ENCODE data around the gene CHST8.

Gene CHST8

DNA sequence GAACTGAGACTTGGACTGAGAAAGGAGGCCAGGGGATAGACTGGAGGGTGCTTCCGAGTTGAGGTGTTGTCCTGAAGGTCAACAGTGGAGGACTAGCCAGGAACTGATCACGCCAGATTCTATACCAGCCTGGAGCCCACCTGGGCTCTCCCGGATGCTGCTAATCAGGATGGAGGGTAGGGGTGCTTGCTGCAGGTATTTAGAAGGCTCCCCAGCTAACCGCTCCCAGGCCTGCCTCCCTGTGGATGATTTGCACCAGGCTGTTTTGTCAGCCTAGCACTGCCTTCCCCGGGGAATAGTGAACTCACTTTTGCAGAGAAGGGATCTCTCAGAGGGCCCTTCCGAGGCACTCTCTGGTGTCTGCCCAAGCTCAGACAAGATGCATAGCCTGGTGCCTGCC is 114.4 kb downstream of the CHST8 start:
- no peak for DNase-seq
- H4K91ac ChIP-seq (ENCODE audit: low read length), result no peak overlapping the region
- no peak overlapping the region for H2BK120ac ChIP-seq (ENCODE audit: low read depth, low read length)
- 67% methylated on average over 6 of the region's 6 CpGs for WGBS
- no peaks in the 10 kb centered on the region for H3K79me1 ChIP-seq (replicated peaks; ENCODE audit: low read length, poor library complexity, severe bottlenecking)
- no peak overlapping the region for H3K23ac ChIP-seq (ENCODE audit: low read length in 2 of 2)
- H3K9ac ChIP-seq (ENCODE audit: low read length), result no peak overlapping the region
- no peak overlapping the region for H3K27ac ChIP-seq (ENCODE audit: low read length, poor library complexity, severe bottlenecking)
- H3K36me3 ChIP-seq (ENCODE audit: control insufficient read depth in 1 of 2, insufficient read depth in 2 of 2, low read depth in 1 of 2, low read length in 2 of 2), result no peaks in the 10 kb centered on the region
- H3K4me1 ChIP-seq (ENCODE audit: control insufficient read depth, insufficient read depth, low read depth, low read length), result no peaks in the 10 kb centered on the region
- no peak overlapping the region for H2BK5ac ChIP-seq (ENCODE audit: low read depth, low read length, poor library complexity, severe bottlenecking)
- H2BK12ac ChIP-seq (ENCODE audit: low read length in 2 of 2), result no peak overlapping the region
- H4K8ac ChIP-seq (ENCODE audit: low read length), result no peak overlapping the region
- no peak overlapping the region for H3K4me2 ChIP-seq (ENCODE audit: low read length, poor library complexity, severe bottlenecking)
- no peak overlapping the region for H2BK15ac ChIP-seq (ENCODE audit: low read depth, poor library complexity, severe bottlenecking)
- no peak overlapping the region for H3K14ac ChIP-seq (ENCODE audit: low read length in 2 of 2)
- H3K27me3 ChIP-seq (ENCODE audit: control insufficient read depth in 1 of 2, insufficient read depth in 1 of 2, low read length in 2 of 2), result peaks cover 0 to 10% of the 10 kb centered on the region in 2 experiments
- H3K18ac ChIP-seq (ENCODE audit: low read depth in 1 of 2, low read length in 2 of 2), result no peak overlapping the region
- H3K9me3 ChIP-seq (ENCODE audit: control insufficient read depth, low read length), result peaks cover 3% of the 10 kb centered on the region
- H2AFZ ChIP-seq (ENCODE audit: low read depth, low read length), result no peak overlapping the region
- no peak overlapping the region for H2AK5ac ChIP-seq (ENCODE audit: low read length, severe bottlenecking)
- no peak overlapping the region for H3K4ac ChIP-seq (ENCODE audit: low read depth in 1 of 2, low read length in 2 of 2)
- H3K4me3 ChIP-seq (ENCODE audit: insufficient read depth in 1 of 2, low read depth in 1 of 2, low read length in 2 of 2), result no peak overlapping the region

DNA sequence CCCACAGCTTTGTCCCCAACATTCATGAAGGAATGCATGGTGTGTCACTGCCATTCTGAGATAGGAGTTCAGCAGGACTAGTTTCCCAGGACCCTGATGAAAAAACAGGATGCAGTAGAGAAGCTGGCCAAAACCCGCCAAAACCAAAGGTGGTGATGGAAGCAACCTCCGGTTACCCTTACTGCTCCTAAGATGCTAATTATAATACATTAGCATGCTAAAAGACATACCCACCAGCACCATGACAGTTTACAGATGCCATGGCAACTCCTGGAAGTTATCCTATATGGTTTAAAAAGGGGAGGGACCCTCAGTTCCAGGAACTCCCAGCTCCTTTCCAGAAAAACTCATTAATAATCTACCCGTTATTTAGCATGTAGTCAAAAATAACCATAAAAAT is 115.0 kb downstream of the CHST8 start:
- H3K79me1 ChIP-seq (replicated peaks; ENCODE audit: low read length, poor library complexity, severe bottlenecking), result no peaks in the 10 kb centered on the region
- DNase-seq, result no peak
- H3K4me3 ChIP-seq (ENCODE audit: insufficient read depth in 1 of 2, low read depth in 1 of 2, low read length in 2 of 2), result no peak overlapping the region
- H3K27ac ChIP-seq (ENCODE audit: low read length, poor library complexity, severe bottlenecking), result no peak overlapping the region
- no peak overlapping the region for H3K18ac ChIP-seq (ENCODE audit: low read depth in 1 of 2, low read length in 2 of 2)
- no peak overlapping the region for H2AFZ ChIP-seq (ENCODE audit: low read depth, low read length)
- no peaks in the 10 kb centered on the region for H3K36me3 ChIP-seq (ENCODE audit: control insufficient read depth in 1 of 2, insufficient read depth in 2 of 2, low read depth in 1 of 2, low read length in 2 of 2)
- H3K4me1 ChIP-seq (ENCODE audit: control insufficient read depth, insufficient read depth, low read depth, low read length), result no peaks in the 10 kb centered on the region
- H2BK12ac ChIP-seq (ENCODE audit: low read length in 2 of 2), result no peak overlapping the region
- peaks cover 3% of the 10 kb centered on the region for H3K9me3 ChIP-seq (ENCODE audit: control insufficient read depth, low read length)
- no peak overlapping the region for H2BK15ac ChIP-seq (ENCODE audit: low read depth, poor library complexity, severe bottlenecking)
- WGBS, result 65% methylated on average over 3 of the region's 3 CpGs
- H2AK5ac ChIP-seq (ENCODE audit: low read length, severe bottlenecking), result no peak overlapping the region
- H4K91ac ChIP-seq (ENCODE audit: low read length), result no peak overlapping the region
- H3K9ac ChIP-seq (ENCODE audit: low read length), result no peak overlapping the region
- H3K14ac ChIP-seq (ENCODE audit: low read length in 2 of 2), result no peak overlapping the region
- no peak overlapping the region for H4K8ac ChIP-seq (ENCODE audit: low read length)
- H3K4ac ChIP-seq (ENCODE audit: low read depth in 1 of 2, low read length in 2 of 2), result no peak overlapping the region
- H3K27me3 ChIP-seq (ENCODE audit: control insufficient read depth in 1 of 2, insufficient read depth in 1 of 2, low read length in 2 of 2), result peaks cover 0 to 10% of the 10 kb centered on the region in 2 experiments
- no peak overlapping the region for H3K4me2 ChIP-seq (ENCODE audit: low read length, poor library complexity, severe bottlenecking)
- H2BK5ac ChIP-seq (ENCODE audit: low read depth, low read length, poor library complexity, severe bottlenecking), result no peak overlapping the region
- no peak overlapping the region for H3K23ac ChIP-seq (ENCODE audit: low read length in 2 of 2)
- H2BK120ac ChIP-seq (ENCODE audit: low read depth, low read length), result no peak overlapping the region

DNA sequence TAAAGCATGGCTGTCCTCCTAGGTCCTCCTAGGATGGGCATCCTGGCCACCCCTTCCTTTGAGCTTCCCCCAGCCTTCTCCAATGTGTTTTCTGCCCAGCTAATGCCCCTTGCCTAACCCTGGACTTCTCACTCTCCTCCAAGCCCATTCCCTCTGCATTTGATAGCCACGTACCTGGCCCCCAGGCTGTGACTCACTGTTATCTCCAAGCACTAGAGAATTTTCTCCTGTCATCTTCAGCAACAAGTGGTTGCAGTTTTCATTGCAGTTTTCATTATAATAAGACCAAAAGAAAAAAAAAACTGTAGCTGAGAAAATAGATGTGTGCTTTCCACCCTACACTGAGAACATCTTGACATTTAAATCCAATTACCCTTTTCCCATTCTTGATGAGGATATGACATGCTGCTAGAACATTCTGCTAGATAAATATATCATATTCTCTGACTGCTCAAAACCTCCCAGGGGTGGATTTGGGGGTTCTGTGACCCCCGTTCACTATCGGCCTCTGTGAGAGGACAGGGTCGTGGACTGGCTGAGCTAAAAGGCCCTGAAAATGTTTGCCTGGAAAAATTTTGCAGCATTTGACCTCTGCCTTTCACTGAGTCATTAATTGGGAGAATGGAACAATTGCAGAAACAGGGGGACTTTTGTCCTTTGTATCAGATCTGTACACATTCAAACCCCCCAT is 116.1 kb downstream of the CHST8 start:
- H2BK5ac ChIP-seq (ENCODE audit: low read depth, low read length, poor library complexity, severe bottlenecking), result no peak overlapping the region
- H2AFZ ChIP-seq (ENCODE audit: low read depth, low read length), result no peak overlapping the region
- WGBS, result 65% methylated on average over 4 of the region's 4 CpGs
- DNase-seq, result no peak
- no peak overlapping the region for H2BK120ac ChIP-seq (ENCODE audit: low read depth, low read length)
- H3K9ac ChIP-seq (ENCODE audit: low read length), result no peak overlapping the region
- no peak overlapping the region for H2BK15ac ChIP-seq (ENCODE audit: low read depth, poor library complexity, severe bottlenecking)
- H2AK5ac ChIP-seq (ENCODE audit: low read length, severe bottlenecking), result no peak overlapping the region
- H3K14ac ChIP-seq (ENCODE audit: low read length in 2 of 2), result no peak overlapping the region
- H3K27me3 ChIP-seq (ENCODE audit: control insufficient read depth in 1 of 2, insufficient read depth in 1 of 2, low read length in 2 of 2), result peaks cover 0 to 10% of the 10 kb centered on the region in 2 experiments
- no peak overlapping the region for H4K8ac ChIP-seq (ENCODE audit: low read length)
- no peak overlapping the region for H3K27ac ChIP-seq (ENCODE audit: low read length, poor library complexity, severe bottlenecking)
- no peak overlapping the region for H2BK12ac ChIP-seq (ENCODE audit: low read length in 2 of 2)
- H4K91ac ChIP-seq (ENCODE audit: low read length), result no peak overlapping the region
- no peak overlapping the region for H3K4me3 ChIP-seq (ENCODE audit: insufficient read depth in 1 of 2, low read depth in 1 of 2, low read length in 2 of 2)
- H3K4ac ChIP-seq (ENCODE audit: low read depth in 1 of 2, low read length in 2 of 2), result no peak overlapping the region
- no peaks in the 10 kb centered on the region for H3K79me1 ChIP-seq (replicated peaks; ENCODE audit: low read length, poor library complexity, severe bottlenecking)
- no peak overlapping the region for H3K23ac ChIP-seq (ENCODE audit: low read length in 2 of 2)
- H3K4me2 ChIP-seq (ENCODE audit: low read length, poor library complexity, severe bottlenecking), result no peak overlapping the region
- no peaks in the 10 kb centered on the region for H3K36me3 ChIP-seq (ENCODE audit: control insufficient read depth in 1 of 2, insufficient read depth in 2 of 2, low read depth in 1 of 2, low read length in 2 of 2)
- no peak overlapping the region for H3K18ac ChIP-seq (ENCODE audit: low read depth in 1 of 2, low read length in 2 of 2)
- no peaks in the 10 kb centered on the region for H3K4me1 ChIP-seq (ENCODE audit: control insufficient read depth, insufficient read depth, low read depth, low read length)
- H3K9me3 ChIP-seq (ENCODE audit: control insufficient read depth, low read length), result no peaks in the 10 kb centered on the region

DNA sequence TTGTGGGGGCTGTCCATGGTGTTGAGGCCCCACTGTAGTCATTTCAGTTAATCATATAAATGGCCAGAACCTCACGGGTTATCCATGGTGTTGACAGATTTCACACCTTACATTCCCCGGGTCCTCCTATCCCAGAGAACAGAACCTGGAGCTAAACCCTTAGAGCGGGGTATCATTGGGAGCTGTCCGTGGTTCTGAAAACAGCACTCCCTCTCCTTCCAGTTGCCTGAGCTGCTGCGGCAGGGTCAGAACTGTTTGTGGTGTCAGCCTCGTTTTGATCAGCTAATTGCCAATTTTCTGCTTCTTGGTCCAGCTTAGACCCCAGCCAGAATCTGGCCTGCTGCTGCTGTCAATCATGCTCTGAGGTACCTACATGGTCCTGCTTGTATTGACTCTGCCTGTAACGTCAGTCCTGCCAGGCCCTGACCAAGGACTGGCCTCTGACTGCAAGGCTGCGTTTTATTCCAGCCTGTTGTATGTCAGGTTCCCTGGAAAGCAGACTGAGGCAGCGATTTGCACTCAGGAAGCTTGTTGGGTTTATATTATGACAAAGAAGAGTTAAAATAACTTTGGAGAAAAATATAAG is 119.2 kb downstream of the CHST8 start:
- H3K9ac ChIP-seq (ENCODE audit: low read length), result no peak overlapping the region
- no peak overlapping the region for H3K4me3 ChIP-seq (ENCODE audit: insufficient read depth in 1 of 2, low read depth in 1 of 2, low read length in 2 of 2)
- WGBS, result 27% methylated on average over 9 of the region's 9 CpGs
- H3K4me1 ChIP-seq (ENCODE audit: control insufficient read depth, insufficient read depth, low read depth, low read length), result no peaks in the 10 kb centered on the region
- H3K9me3 ChIP-seq (ENCODE audit: control insufficient read depth, low read length), result no peaks in the 10 kb centered on the region
- H3K23ac ChIP-seq (ENCODE audit: low read length in 2 of 2), result no peak overlapping the region
- H3K4me2 ChIP-seq (ENCODE audit: low read length, poor library complexity, severe bottlenecking), result no peak overlapping the region
- H2AFZ ChIP-seq (ENCODE audit: low read depth, low read length), result no peak overlapping the region
- H2BK15ac ChIP-seq (ENCODE audit: low read depth, poor library complexity, severe bottlenecking), result no peak overlapping the region
- H2BK12ac ChIP-seq (ENCODE audit: low read length in 2 of 2), result no peak overlapping the region
- no peak overlapping the region for H4K8ac ChIP-seq (ENCODE audit: low read length)
- no peaks in the 10 kb centered on the region for H3K36me3 ChIP-seq (ENCODE audit: control insufficient read depth in 1 of 2, insufficient read depth in 2 of 2, low read depth in 1 of 2, low read length in 2 of 2)
- H2AK5ac ChIP-seq (ENCODE audit: low read length, severe bottlenecking), result no peak overlapping the region
- H2BK5ac ChIP-seq (ENCODE audit: low read depth, low read length, poor library complexity, severe bottlenecking), result no peak overlapping the region
- H3K14ac ChIP-seq (ENCODE audit: low read length in 2 of 2), result no peak overlapping the region
- H3K27ac ChIP-seq (ENCODE audit: low read length, poor library complexity, severe bottlenecking), result no peak overlapping the region
- DNase-seq, result peak; percentile 0
- H3K79me1 ChIP-seq (replicated peaks; ENCODE audit: low read length, poor library complexity, severe bottlenecking), result no peaks in the 10 kb centered on the region
- no peak overlapping the region for H4K91ac ChIP-seq (ENCODE audit: low read length)
- H3K4ac ChIP-seq (ENCODE audit: low read depth in 1 of 2, low read length in 2 of 2), result no peak overlapping the region
- peaks cover 0 to 10% of the 10 kb centered on the region in 2 experiments for H3K27me3 ChIP-seq (ENCODE audit: control insufficient read depth in 1 of 2, insufficient read depth in 1 of 2, low read length in 2 of 2)
- no peak overlapping the region for H2BK120ac ChIP-seq (ENCODE audit: low read depth, low read length)
- no peak overlapping the region for H3K18ac ChIP-seq (ENCODE audit: low read depth in 1 of 2, low read length in 2 of 2)
